Peyer's patch (tissue), 4 donors: ENCODE measurements around the gene TBRG1.

Experiments used
- CTCF ChIP-seq, 6 experiments: fragments of 450-650 bp in 4 of 6; fragments of 200-600 bp in 2 of 6; sonication (generic) in 1 of 6; IDR thresholded peaks; one replicate each; pipeline ENCODE4 v1.5.1; 2017 to 2019; ENCODE audit warnings: antibody characterized with exemption in 6 of 6, mild to moderate bottlenecking in 3 of 6, moderate library complexity in 1 of 6
- POLR2A ChIP-seq, 2 donors: fragments of 450-650 bp; IDR thresholded peaks; one replicate each; pipeline ENCODE4 v1.5.1; 2017; ENCODE audit warnings: antibody characterized with exemption in 2 of 2, mild to moderate bottlenecking in 2 of 2, moderate library complexity in 2 of 2

- TF ChIP-seq CTCF (IDR thresholded peaks at IDR 0.05) (no peak), POLR2A (IDR thresholded peaks at IDR 0.05) (no peak)
Observed at GRCh38 chr11:124678416-124678815, 55.8 kb downstream of the TBRG1 start.
